Loucy (cell line): ENCODE data around the gene CCDC158.

Experiments
- CTCF ChIP-seq: fragments of 200-600 bp; sonication (generic); conservative IDR thresholded peaks from 2 replicates; pipeline ENCODE4 v1.5.1; 2014; ENCODE audit warnings: mild to moderate bottlenecking, antibody characterized with exemption, low read length
- EZH2phosphoT487 ChIP-seq: fragments of 200-600 bp; IDR thresholded peaks from 2 replicates; pipeline ENCODE4 v1.6.1; 2018; ENCODE audit warnings: antibody characterized with exemption, mild to moderate bottlenecking, moderate library complexity, borderline replicate concordance

- TF ChIP-seq CTCF = no peak
- no peak for TF ChIP-seq EZH2phosphoT487
These were observed 63.0 kb downstream of the CCDC158 start for GRCh38 chr4:76357981-76358380.
